ENCODE data around the gene USF1.
A peak's percentile ranks its signal among the peaks of the same experiment; 100 is the strongest.
"Not testable (repeated sequence)": the region's sequence is repeated elsewhere in the genome, so short reads cannot be mapped to it uniquely, and the experiment has no call there.

The USF1 gene

GRCh38 chr1:161048949-161049722 is 3.4 kb upstream of the USF1 start:
- no peak for DNase-seq (ENCODE audit: low spot score)

- DNase-seq (ENCODE audit: low spot score): peak; percentile 54
Observed at GRCh38 chr1:161047436-161048420, 2.0 kb upstream of the USF1 start.

GRCh38 chr1:161046605-161047228 is 940 bp upstream of the USF1 start:
- DNase-seq (ENCODE audit: low spot score): peak; percentile 92

- DNase-seq (ENCODE audit: low spot score): peak; percentile 98
Observed at GRCh38 chr1:161044908-161045735, 655 bp downstream of the USF1 start.

DNA sequence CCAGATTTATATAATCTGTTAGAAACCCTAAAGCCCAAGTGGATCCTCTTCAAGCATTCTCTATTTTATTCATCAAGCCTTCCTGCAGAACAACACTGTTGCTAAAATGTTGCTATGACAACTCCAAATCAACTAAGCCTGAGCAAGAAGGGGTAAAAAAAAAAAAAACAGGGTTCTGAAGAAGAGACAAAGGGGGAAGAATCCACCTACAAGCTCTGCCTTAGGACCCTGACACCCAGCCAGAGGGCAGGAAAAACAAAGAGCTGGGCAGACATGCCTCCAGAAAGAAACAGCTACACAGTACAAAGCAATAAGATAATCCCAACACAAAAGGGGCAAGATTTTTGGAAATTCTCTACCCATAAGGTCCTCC is 1.3 kb downstream of the USF1 start:
- no peak for DNase-seq (ENCODE audit: low spot score)

DNA sequence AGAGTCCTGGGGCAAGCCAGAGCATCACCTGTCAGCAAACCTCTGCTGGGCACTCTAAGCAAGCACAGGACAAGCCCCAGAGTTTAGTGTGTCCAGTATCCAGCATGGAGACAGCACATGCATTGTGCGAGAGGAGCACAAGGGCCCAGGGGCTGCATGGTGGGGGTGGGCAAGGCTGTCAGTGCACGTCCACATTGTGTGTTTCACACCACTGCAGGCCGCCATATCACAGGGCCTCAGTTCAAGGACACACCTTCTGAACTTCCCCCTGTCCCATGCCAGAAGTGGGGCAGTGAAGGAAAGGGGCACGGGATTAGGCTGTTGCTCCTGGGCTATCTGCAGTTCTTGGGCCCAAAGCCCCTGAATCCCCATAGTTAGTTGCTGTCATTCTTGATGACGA is 6.2 kb downstream of the USF1 start:
- no peak for DNase-seq (ENCODE audit: low spot score)

DNA sequence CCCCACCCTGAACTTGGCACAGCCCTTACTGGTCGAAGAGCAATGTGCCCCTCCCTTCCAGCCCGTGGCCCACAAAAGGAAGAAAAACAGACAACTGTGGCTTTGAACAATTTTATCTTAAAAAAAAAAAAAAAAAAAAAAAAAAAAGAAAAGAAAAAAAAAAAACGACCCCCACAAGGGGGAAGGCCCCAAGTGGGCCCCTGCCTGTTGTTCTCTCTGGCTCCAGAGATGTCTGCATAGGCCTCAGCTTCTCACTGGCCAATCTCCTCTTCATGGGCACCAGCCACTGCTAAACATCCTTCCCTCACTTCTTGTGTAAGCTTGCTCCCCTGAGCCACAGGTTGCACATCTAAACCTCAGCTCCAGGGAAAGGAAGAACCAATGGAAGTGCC is 6.6 kb downstream of the USF1 start:
- no peak for DNase-seq (ENCODE audit: low spot score)

DNA sequence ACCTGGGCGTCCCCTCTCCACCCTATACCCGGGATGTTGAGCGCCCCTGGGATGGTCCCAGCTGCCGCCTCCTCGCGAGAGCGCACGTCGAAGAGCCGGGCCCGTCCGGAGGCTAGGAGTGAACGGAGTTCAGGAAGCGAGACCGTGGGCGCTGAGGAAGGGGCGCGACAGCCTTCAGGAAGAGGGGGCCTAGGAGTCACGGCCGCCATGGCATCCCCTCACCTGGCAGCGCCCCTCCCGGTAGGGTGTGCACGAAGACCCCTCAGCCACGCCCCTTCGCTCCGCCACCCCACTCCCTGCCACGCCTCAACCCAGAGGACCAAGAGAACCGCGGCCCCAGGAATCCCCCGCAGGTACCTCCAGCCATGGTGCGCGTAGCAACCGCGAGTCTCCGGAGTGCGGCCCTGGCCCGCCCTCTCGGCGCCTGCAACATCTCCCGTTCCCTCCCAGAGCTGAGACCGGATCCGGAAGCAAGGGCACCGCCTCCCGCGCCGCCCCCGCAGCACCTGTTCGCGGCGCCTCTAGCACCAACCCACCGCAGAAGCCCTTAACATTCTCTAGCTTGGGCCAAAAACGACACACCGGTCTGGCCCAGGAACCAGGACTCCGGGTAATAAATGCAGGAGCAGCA is 7.1 kb downstream of the USF1 start, which contains the start of gene TSTD1:
TSS of gene TSTD1 (minus strand) at position 442 of the 631 bp plus-strand sequence. CDS start at position 367, 75 bp downstream.
- peak; percentile 95 for DNase-seq (ENCODE audit: low spot score)

DNA sequence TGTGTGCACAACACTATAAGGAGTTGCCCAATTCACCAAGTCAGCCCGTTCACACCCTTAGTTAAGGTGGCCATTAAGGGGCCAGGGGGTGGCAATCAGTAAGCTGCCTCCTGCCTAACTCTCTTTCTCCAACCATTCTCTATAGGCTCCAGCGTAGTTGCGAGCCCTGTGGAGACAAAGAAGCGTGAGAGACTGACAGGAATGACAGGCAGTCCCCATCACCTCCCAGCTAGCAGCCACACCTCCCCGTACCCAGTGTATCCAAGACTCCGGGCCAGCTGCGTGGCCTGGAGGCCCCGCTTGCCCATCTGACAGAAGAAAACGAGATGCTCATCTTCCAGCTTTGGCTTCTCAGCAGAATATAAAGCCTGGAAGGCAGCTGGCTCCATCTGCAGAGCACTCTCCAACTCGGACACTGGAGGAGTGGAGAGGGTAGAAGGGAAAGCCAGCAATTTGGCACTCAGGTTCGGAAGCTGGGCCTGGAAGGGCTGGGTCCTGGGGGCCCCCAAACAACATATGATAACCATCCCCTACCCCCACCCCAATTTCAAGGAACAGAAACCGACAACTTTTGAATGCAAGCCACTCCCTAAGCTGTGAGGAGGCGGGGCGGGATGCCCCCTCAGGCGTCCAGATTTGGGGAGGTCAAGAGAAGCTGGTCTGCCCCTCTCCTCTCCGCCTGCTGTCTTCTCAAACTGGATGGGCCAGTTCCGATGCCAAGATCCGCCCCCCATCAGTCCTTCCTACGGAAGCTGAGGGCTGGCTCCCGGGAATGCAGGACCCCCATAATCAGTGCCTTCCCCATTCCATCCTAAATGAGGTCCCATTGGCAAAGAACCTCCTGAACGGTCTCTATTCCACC is 7.9 kb downstream of the USF1 start:
- DNase-seq (ENCODE audit: low spot score): no peak

- DNase-seq (ENCODE audit: low spot score): no peak
Observed at GRCh38 chr1:161033751-161034150, 12.0 kb downstream of the USF1 start.

DNA sequence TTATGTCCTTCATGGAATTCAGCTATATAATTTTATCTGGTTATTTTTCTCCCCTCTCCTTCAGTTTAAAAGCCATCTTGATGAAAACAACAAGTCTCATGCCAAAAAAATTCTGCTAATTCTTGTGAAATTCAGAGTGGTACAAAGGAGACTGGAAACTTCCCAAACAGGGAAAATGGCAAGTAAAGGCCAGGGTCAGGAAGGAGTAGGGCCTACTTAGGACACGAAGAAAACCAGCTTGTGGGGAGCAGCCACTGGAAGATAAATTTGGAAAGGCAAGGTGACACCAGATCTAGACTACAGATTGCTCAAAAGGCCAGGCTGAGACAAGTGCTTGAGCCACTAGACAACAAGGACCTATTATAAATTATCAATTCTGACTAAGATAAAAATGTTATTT is 13.4 kb downstream of the USF1 start:
- DNase-seq (ENCODE audit: low spot score): no peak

DNA sequence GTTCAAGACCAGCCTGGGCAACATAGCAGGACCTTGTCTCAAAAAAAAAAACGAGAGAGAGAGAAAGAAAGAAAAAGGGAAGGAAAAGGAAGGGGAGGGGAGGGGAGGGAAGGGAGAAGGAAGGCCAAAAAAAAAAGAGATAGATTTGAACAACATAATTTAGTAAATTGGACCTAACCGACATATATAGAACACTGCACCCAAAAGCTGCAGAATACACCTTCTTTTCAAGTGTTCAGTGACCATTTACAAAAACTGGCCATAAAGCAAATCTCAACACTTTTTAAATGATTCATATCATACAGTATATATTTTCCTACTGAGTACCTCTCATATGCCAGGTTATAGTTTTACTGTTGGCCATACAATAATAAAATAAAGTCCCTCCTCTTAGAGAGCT is 13.9 kb downstream of the USF1 start:
- no peak for DNase-seq (ENCODE audit: low spot score)

- DNase-seq (ENCODE audit: low spot score): not testable (repeated sequence)
Observed at GRCh38 chr1:161029466-161029865, 16.3 kb downstream of the USF1 start.

GRCh38 chr1:161026954-161027353 is 18.8 kb downstream of the USF1 start:
- not testable (repeated sequence) for DNase-seq (ENCODE audit: low spot score)

- not testable (repeated sequence) for DNase-seq (ENCODE audit: low spot score)
Observed at GRCh38 chr1:161022432-161022831, 23.3 kb downstream of the USF1 start.

DNA sequence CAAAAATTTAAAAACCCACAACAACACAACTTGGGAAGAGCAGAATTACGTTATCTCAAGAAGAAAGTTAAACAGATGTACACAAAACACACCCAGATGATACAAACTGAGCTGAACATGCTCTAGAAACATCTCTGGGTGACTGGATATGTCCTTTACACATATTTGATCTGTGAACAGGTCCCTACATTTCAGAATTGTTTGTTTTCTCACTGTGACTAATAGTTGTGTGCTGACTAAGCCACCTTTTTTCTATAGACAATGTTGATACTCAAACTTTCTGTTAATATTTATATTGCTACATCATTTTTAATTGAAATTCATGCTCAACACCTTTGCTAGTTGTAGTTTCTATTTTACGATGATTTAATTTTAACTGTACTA is 23.8 kb downstream of the USF1 start:
- DNase-seq (ENCODE audit: low spot score): no peak

DNA sequence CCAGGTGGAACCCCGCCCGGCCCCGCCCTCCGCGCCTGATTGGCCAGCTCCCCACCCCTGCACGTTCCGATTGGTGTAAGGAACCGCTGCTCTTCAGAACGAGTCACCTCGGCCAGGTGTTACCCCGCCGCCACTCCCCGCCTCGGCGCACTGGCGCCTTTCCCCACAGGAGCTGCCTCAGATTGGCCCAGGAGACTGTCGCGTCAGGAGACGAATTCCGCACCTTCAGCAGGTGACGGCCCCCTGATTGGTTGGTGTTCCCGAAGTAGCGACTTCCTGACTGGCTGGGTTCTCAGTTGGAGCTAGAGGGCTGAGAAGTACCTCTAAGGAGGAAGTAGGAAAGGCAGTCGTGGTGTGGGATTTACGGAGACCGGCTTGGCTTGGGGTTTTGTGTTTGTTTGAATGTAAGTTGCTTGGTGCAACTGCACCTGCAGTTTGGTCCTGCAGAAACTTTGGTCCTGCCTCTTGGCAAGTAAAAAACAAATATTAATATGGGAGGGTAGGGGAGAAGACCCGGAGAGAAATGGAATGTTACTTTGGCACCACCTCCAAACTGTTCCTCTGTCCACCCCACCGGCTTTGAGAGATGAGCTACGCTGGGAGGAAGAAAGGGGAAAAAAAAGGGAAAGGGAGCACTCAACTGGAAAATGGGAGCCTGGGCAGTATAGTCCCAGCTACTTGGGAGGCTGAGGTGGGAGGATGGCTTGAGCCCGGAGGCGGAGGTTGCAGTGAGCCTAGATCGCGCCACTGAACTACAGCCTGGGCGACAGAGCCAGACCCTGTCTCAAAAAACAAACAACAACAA is 24.4 kb downstream of the USF1 start:
- DNase-seq (ENCODE audit: low spot score): peak; percentile 94

GRCh38 chr1:161020509-161021164 is 25.1 kb downstream of the USF1 start, which contains the start of gene F11R:
F11R (minus strand) TSS chr1:161021152; CDS start chr1:161021073, 79 bp downstream.
- no peak for DNase-seq (ENCODE audit: low spot score)
